ENCODE results near the gene LNX2.

Gene LNX2

DNA sequence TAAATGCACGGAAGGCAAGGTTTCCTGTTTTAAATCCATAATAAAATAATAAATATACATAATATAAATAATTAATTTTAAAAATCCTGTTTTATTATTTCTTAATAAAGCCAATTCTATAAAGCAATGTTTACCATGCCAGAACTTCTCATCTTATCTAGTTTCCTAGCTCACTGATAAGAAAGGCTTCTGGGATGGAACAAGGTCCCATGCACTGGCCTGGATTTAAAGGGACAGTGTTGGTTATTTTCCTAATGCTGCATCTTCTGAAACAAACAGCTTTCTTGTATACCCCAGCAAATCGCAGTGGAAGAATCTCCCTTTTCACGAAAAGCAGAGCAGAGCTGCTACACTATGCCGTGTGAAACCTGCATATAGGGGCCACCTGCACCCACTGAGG lies 68.8 kb downstream of the LNX2 start:
- TF ChIP-seq, protein P1, sequence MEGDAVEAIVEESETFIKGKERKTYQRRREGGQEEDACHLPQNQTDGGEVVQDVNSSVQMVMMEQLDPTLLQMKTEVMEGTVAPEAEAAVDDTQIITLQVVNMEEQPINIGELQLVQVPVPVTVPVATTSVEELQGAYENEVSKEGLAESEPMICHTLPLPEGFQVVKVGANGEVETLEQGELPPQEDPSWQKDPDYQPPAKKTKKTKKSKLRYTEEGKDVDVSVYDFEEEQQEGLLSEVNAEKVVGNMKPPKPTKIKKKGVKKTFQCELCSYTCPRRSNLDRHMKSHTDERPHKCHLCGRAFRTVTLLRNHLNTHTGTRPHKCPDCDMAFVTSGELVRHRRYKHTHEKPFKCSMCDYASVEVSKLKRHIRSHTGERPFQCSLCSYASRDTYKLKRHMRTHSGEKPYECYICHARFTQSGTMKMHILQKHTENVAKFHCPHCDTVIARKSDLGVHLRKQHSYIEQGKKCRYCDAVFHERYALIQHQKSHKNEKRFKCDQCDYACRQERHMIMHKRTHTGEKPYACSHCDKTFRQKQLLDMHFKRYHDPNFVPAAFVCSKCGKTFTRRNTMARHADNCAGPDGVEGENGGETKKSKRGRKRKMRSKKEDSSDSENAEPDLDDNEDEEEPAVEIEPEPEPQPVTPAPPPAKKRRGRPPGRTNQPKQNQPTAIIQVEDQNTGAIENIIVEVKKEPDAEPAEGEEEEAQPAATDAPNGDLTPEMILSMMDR (IDR thresholded peaks at IDR 0.05) = no peak

GRCh38 chr13:27549406-27549981 lies 70.8 kb downstream of the LNX2 start:
- TF ChIP-seq, protein P1 (IDR thresholded peaks at IDR 0.05) = no peak

DNA sequence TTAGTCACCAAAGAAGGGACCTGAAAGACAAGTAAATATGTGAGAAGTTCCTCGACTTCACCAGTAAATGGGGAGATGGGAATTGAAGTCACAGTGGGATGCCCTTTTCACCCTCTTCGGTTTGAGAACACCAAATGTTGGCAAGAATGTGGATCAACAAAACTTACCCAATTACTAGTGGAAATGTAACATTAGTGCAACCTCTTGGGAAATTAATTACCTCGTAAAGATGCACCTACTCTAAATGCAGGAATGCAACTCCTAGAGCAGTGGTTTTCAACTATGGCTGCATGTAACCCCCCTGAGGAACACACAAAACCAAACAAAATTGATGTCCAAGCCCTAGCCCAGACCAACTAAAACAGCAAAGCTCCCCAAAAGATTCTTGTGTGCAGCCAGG lies 78.1 kb downstream of the LNX2 start:
- TF ChIP-seq, protein P1 (IDR thresholded peaks at IDR 0.05) = no peak

DNA sequence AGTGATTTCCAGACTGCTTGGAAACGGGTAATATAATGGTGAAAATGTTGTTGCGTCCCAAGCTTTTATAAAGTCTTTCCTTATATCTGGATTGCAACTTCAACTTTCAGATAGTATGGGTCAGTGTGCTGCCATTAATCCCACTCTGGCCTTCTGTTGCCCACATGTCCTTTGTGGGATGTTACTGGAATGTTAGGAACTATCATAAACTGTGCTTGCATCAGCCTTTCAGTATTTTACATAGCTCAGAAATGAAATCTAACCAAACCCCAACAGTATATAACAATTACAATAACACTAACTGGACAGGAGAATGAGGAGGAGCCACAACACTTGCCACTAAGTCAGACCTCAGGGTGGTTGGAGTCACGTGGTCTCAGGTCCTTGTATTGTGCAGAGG lies 78.9 kb downstream of the LNX2 start:
- TF ChIP-seq, protein P1 (IDR thresholded peaks at IDR 0.05) = no peak

- TF ChIP-seq, protein P1 (IDR thresholded peaks at IDR 0.05) = no peak
Measured at GRCh38 chr13:27536361-27537101, 83.8 kb downstream of the LNX2 start.

GRCh38 chr13:27535546-27535945 lies 84.8 kb downstream of the LNX2 start:
- TF ChIP-seq, protein P1 (IDR thresholded peaks at IDR 0.05) = no peak

DNA sequence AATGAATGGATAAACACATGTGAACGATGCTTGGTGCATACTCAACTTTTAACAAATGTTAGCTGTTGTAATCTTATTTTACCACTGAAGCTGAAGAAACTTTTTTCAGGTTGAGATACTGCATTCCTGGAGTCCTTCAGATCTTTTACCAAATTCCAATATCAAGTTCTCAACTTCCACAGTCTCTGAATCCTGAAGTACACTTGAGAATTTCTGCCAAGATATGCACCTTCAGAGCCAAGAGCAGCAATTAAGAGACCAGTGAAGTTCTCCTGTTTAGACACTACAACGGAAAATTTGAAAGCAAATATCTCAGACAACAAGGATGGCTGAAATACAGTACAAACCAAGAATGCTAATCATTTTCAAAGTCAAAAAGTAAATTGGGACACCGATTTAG lies 85.3 kb downstream of the LNX2 start:
- TF ChIP-seq, protein P1 (IDR thresholded peaks at IDR 0.05) = no peak
